ENCODE measurements around the gene TECTB. TPM values are rescaled to one million over a fixed set of nuclear protein-coding genes. Genes with fewer than 3 reads are reported as not detected.

The TECTB gene
- total RNA-seq (2021; ENCODE audit: unreplicated experiment), result not detected
- polyA plus RNA-seq (2012; ENCODE audit: insufficient read length), result not detected
- not detected for Bru-seq, nascent RNA
- percentile 2 among the genes with signal in this experiment for BruChase-seq, experiment 1, labeled RNA remaining after a 2-hour chase
- not detected for BruChase-seq, experiment 2, labeled RNA remaining after a 6-hour chase
- long read RNA-seq, result 0 reads

DNA sequence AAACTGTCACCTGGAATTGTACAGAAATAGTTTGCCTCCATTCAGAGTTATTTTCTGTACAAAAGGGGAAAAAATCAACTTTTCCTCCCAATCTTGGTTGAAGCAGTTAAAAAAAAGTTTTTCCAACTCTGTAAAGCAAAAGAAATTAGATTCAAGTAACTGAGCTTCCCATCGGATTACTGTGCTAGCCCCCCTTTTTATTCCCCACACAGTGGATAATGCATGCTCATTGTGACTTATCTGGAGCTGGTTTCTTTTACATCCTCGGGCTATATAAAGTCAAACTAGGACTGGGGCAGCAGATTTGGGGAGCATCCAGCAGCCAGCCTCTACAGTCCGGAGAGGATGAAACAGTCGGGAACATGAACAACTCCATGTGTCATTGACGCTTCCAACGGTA is at the start of gene TECTB:
TECTB (plus strand) TSS at position 301 of the 400 bp plus-strand sequence. CDS start 335 bp downstream, outside the sequence.
- H3K36me3 ChIP-seq (ENCODE audit: control insufficient read depth, insufficient read depth, low read length), result no peaks in the 10 kb centered on the region
- no TSS peak for BruUV-seq (replicated peaks)
- no peaks in the 10 kb centered on the region for H3K4me1 ChIP-seq (ENCODE audit: control insufficient read depth, insufficient read depth, low read length)
- ChIA-PET CTCF (interaction anchor here (0.6 to 0.7 kb wide), 2 partner anchors 26 to 159 kb away, joined by 3 to 16 read pairs; no protein-coding TSS in a partner anchor), POLR2A (no interaction called here)
- intact Hi-C loops (cut with micrococcal nuclease; ENCODE audit: unreplicated experiment) (no loop called here), in situ Hi-C loops (cut with HindIII; ENCODE audit: low pct_unique_long_range_greater_than_20kb, low sequenced_read_pairs) (no loop called here)
- ATAC-seq (no peak), DNase-seq (ENCODE audit: low read depth, low spot score) (no peak)
- peaks cover 14% of the 10 kb centered on the region for H3K27me3 ChIP-seq (ENCODE audit: control insufficient read depth, insufficient read depth, low read length)
- H3K4me3 ChIP-seq (ENCODE audit: low read depth in 2 of 2, low read length in 2 of 2), result no peak within 1 kb of the TSS
- no peak within 1 kb of the TSS for H3K27ac ChIP-seq (ENCODE audit: low read length)
- no peaks in the 10 kb centered on the region for H3K9me3 ChIP-seq (ENCODE audit: control insufficient read depth, insufficient read depth, low read depth, low read length)
- no peak for TF ChIP-seq POLR2AphosphoS5 (IDR thresholded peaks at IDR 0.05; ENCODE audit: low read depth, low read length)
- TF ChIP-seq, protein P1, sequence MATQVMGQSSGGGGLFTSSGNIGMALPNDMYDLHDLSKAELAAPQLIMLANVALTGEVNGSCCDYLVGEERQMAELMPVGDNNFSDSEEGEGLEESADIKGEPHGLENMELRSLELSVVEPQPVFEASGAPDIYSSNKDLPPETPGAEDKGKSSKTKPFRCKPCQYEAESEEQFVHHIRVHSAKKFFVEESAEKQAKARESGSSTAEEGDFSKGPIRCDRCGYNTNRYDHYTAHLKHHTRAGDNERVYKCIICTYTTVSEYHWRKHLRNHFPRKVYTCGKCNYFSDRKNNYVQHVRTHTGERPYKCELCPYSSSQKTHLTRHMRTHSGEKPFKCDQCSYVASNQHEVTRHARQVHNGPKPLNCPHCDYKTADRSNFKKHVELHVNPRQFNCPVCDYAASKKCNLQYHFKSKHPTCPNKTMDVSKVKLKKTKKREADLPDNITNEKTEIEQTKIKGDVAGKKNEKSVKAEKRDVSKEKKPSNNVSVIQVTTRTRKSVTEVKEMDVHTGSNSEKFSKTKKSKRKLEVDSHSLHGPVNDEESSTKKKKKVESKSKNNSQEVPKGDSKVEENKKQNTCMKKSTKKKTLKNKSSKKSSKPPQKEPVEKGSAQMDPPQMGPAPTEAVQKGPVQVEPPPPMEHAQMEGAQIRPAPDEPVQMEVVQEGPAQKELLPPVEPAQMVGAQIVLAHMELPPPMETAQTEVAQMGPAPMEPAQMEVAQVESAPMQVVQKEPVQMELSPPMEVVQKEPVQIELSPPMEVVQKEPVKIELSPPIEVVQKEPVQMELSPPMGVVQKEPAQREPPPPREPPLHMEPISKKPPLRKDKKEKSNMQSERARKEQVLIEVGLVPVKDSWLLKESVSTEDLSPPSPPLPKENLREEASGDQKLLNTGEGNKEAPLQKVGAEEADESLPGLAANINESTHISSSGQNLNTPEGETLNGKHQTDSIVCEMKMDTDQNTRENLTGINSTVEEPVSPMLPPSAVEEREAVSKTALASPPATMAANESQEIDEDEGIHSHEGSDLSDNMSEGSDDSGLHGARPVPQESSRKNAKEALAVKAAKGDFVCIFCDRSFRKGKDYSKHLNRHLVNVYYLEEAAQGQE (IDR thresholded peaks at IDR 0.05; ENCODE audit: insufficient read depth in 1 of 2, low read depth in 2 of 2, low read length in 1 of 2), result no peak
- no peak for TF ChIP-seq SIN3A (IDR thresholded peaks at IDR 0.05; ENCODE audit: borderline replicate concordance, insufficient read depth, low read depth, low read length)
- TF ChIP-seq CTCF (IDR thresholded peaks at IDR 0.05), result no peak
- no peak for TF ChIP-seq TCF7L2 (IDR thresholded peaks at IDR 0.05; ENCODE audit: low read depth, low read length)

DNA sequence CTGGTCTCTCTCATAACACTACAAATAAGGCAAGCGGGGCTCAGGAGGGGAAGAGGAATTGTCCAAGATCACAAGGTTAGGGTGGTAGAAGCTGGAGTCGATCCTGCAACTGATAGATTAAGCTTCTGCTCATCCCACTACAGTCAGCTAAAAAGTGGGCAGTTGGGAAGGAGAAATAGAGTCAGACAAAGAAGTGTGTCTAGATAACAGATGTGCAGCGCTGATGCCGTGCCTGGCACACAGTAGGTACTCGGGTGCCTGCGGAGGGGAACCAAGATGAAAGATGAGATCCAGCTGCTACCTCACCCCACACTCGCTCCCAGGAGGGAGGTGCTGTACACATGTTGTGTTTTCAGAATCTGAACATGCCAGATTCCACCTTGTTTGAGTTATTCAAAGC is 48.1 kb upstream of the TECTB start:
- CTCF ChIA-PET, result no interaction called here
- in situ Hi-C loops (cut with HindIII; ENCODE audit: low pct_unique_long_range_greater_than_20kb, low sequenced_read_pairs) (no loop called here), intact Hi-C loops (cut with micrococcal nuclease; ENCODE audit: unreplicated experiment) (no loop called here)
- no peaks in the 10 kb centered on the region for H3K4me1 ChIP-seq (ENCODE audit: control insufficient read depth, insufficient read depth, low read length)
- H3K9me3 ChIP-seq (ENCODE audit: control insufficient read depth, insufficient read depth, low read depth, low read length), result no peaks in the 10 kb centered on the region
- TF ChIP-seq, protein P1 (IDR thresholded peaks at IDR 0.05; ENCODE audit: insufficient read depth in 1 of 2, low read depth in 2 of 2, low read length in 1 of 2), result no peak
- TF ChIP-seq CTCF (IDR thresholded peaks at IDR 0.05) (no peak), POLR2AphosphoS5 (IDR thresholded peaks at IDR 0.05; ENCODE audit: low read depth, low read length) (no peak), SIN3A (IDR thresholded peaks at IDR 0.05; ENCODE audit: borderline replicate concordance, insufficient read depth, low read depth, low read length) (no peak), TCF7L2 (IDR thresholded peaks at IDR 0.05; ENCODE audit: low read depth, low read length) (no peak)
- DNase-seq (ENCODE audit: low read depth, low spot score) (no peak), ATAC-seq (no peak)
- POLR2A ChIA-PET, result no interaction called here
- no TSS peak for BruUV-seq (replicated peaks)
- H3K36me3 ChIP-seq (ENCODE audit: control insufficient read depth, insufficient read depth, low read length), result no peaks in the 10 kb centered on the region
- no peak overlapping the region for H3K27ac ChIP-seq (ENCODE audit: low read length)
- no peak overlapping the region for H3K4me3 ChIP-seq (ENCODE audit: low read depth in 2 of 2, low read length in 2 of 2)
- H3K27me3 ChIP-seq (ENCODE audit: control insufficient read depth, insufficient read depth, low read length), result no peaks in the 10 kb centered on the region

Measured in Panc1 (cell line).